ENCODE data around the gene STAM2.
"Not testable (repeated sequence)": the region's sequence is repeated elsewhere in the genome, so short reads cannot be mapped to it uniquely, and the experiment has no call there.

STAM2 gene

DNA sequence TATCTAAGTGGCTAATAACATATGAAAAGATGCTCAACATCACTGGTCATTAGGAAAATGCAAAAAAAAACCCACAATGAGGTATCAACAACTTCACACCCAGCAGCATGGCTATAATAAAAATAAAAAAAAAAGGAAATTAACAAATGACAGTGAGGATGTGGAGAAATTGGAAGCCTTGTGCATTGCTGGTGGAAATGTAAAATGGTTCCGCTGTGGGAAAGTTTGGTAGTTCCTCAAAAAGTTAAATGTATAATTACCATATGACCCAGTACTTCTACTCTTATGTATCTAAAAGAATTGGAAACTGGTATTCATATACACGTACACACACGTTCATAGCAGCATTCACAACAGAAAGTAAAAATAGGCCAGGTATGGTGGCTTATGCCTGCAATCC, 61.2 kb downstream of the STAM2 start:
- DNase-seq = no peak

DNA sequence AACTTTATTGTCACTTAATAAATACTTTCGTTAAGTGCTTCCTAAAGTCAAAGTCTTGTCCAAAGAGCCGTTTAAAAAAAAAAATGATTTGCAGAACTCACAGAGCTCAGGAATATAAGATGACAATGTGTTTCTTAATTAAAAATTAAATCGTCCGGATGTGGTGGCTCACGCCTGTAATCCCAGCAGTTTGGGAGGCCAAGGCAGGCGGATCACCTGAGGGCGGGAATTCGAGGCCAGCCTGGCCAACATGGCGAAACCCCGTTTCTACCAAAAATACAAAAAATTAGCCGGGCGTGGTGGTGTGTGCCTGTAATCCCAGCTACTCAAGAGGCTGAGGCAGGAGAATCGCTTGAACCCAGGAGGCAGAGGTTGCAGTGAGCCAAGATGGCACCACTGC, 68.4 kb downstream of the STAM2 start:
- DNase-seq = not testable (repeated sequence)

DNA sequence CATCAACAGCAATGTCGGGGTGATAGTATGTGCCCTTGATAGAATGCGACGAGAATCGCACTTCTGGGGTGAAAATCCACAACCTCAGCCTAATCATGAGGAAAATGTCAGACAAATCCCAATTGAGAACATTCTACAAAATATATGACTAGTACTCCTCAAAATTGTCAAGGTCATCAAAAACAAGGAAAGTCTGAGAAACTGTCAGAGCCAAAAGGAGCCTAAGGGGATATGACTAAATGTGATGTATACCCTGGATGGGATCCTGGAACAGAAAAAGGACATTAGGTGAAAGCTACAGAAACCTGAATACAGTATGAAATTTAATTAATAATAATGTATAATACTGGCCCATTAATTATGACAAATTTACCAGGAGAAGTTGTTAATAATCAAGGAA, 69.1 kb downstream of the STAM2 start:
- no peak for DNase-seq

DNA sequence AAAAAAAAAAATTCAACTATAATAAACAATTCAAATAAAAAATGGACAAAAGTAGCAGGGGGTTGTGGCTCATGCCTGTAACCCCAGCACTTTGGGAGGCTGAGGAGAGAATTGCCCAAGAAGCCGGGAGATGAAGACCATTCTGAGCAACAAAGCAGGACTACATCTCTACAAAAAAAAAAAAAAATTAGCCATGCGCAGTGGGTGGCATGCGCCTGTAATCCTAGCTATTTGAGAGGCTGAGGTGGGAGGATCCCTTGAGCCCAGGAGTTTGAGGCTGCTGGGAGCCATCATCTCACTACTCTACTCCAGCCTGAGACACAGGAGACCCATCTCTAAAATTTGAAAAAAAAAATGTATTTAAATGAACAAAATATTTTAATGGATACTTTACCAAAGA, 72.3 kb downstream of the STAM2 start:
- no peak for DNase-seq

DNA sequence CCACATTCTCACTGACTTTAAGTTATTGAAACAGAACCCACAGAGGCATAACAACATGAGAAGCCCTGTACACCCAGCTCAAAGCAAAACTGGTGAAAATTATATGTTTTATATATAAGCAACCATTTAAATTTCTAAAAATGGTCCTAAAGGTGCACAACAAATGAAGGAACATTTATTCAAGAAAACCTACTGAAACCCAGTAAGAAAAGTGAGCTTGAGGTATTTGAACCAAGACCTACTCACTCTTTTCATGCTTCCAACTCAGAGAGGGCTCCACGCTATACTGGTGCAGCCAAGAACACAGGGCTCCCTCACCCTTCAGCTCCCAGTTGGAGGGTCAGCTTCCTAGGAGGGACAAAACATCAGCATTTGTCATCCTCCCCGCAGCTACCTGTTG, 74.6 kb downstream of the STAM2 start:
- no peak for DNase-seq

DNA sequence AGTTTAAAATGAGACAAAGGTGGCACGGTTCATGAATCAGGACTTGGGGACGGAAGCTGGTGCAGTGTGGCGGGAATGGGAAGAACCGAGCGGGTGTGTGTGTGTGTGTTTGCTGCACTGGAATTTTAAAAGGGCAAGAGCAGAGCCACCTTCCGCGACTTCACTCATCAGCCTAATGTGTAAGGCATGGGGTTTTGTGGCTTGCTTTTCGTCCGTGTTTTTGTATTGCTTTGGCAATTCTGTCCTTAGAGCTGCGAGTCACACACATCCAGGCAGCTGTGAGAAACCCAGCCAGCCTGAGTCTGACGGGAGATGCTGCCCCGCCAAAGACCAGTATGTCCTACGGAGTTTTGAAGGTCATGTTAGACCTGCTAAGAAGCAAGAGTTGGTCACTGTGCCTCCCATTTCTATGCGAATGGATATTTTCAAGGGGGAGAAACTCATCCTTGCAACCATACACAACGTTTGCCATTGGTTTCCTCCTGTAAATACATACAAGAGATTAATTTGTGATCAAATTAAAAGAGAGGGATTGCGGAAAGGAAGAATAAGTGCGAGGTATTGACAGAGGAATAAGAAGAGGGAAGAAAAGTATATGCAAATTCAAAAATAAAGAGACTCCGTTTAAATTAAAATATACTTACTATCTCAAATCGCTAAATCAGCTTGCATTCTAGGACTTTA, 76.1 kb downstream of the STAM2 start:
- DNase-seq = peak in 3 of 58 donors; percentile 5 to 42 (median 17)

DNA sequence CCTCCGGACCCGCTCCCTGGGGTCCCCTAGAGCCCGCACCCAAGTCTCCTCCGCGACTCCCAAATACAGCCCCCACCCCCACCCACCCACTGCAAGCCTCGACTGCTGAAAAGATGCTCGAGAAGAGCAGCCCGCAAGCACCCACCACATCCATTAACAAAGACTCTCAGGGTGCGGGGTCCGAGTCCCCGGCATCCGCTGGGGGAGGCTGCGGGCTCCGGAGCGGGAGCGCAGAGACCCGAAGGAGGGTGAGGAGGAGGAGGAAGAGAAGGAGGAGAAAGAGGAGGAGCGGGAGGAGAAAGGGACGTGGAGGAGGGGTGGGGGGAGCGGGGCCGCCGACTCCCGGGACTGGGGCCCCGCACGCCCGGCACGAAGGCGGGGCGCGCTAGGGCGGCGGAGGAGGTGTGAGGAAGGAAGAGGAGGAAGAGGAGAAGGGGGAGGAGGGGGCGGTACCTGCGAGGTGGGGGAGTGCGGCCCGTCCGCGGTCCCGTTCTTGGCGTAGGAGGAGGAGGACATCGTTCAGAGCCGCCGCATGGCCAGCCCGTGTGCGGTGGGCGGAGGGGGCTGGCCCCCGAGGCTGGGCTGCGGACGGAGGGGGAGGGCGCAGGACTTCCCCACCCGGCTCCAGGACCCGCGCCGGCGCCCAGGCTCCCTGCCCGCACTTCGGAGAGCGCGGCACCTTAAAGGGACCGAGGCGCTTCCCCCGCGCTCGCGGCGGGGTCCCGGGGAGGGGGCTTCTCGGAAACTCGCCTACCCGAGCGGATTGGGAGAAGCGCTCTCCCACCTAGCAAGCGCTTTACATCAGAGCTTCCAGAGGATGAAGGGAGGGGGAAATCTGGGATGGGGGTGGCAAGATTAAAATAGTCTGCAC, 76.8 kb downstream of the STAM2 start, which contains the start of gene CACNB4:
Gene CACNB4, minus strand, starts transcription at position 549 of the 871 bp plus-strand sequence.
- peak in 7 of 58 donors; percentile 15 to 56 (median 34) for DNase-seq

DNA sequence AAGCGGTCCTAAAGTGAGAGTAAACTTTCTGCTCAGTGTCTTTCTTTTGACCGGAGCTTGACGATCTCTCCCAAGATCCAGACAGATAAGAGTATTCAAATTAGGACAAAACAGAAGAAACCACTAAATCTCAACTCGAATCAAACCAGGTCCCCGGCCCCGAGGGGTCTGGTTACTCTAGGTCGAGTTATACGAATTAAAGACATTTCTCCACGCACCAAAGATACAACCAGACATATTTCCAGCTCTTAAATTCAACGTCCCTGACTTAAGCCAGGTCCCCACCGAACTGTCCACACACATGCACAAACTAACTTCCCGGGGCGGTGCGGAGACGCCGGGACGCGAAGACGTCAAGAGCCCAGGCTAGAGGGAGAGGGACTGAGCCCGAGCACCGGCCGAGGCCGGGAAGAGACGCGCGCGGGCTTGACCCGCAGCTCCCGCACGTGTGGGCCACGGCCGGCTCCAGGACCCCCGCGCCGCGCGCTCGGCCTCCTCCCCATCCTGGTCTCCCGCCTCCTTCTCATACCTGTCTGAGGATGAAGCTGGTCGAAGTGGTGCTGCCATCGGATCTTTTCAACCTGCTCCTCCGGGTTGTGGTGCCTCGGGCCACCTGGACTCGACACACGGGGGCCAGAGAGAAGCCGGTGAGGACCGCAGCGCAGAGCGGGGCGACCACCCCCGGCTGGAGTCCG, 77.6 kb downstream of the STAM2 start:
- DNase-seq = peak in 3 of 58 donors; percentile 23 to 50 (median 30)

DNA sequence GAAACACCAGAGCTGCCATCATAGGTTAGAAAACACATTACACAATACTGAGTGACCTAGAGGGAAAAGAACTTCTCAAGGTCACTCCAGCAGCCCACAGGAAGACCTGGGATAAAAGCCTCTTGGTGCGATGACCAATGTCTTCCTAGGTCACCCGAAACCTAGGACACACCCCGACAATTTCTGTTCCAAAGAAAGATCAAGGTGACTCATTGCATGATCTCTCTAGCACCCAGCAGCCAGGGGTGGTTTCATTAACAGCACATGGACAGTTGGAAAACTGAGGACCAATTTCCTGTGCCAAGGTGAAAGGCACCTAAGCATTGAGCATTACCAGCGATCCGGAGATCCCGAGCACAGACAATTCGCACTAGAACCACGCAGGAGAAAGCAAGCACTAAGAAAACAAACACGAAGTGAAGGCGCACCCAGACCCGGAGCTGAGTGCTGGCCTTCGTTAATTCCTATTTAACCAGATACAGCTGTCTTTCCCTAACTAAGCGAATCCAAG, 78.2 kb downstream of the STAM2 start:
- DNase-seq = peak in 2 of 58 donors; percentile 18 to 23

DNA sequence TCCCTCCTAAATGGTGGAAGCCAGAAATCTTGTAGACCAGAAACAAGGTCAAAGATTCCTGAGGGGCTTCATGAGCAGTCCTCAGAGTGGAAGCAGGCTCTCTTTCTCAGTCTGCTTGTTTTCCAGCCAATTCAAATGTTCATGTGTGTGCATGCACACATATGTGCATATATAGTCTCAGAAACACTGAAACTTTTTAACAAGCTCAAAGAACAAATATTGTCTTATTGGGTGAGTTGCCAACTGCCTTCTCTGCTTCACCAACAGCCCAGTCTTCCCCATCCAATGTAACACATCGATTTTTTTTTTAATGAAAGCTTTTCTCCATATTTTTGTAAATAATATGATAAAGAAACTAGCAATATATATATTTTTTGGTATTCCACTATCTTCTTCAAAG, 80.4 kb downstream of the STAM2 start:
- DNase-seq = no peak

DNA sequence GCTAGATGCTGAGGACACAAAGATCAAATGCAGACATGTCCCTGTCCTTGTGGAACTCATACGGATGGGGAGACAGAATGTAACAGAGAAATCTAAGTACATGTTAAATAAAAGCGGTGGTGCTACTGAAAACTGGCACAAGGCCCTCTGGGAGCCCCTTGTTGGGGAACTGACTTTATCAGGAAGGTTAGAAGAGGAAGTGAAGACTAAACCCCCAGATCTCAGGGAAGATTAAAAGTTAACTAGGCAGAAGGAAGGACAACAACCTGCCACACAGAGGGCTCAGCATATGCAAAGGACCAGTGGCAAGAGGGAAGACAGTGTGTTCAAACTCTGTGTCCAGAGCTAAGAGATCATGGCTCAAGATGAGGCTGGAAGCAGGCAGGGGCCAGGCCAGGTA, 81.5 kb downstream of the STAM2 start:
- DNase-seq = no peak

DNA sequence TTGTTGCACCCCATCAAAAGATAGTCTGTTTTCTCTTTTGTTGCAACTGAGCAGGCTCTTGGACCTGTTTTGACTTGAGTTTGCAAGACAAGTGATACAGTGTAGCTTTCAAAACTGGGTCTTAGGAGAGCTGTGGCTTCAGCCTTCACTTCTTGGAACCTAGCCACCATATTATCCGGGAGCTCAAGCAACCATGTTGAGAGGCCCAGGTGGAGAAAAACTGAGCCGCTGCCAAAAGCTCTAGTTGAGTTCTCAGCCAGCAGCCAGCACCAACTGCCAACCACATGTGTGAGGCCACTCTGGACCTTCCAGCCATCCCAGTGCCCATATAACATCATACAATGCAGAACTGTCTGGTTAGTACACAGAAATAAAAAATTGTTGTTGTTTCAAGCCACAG, 82.1 kb downstream of the STAM2 start:
- peak in 2 of 58 donors; percentile 8 to 10 for DNase-seq

DNA sequence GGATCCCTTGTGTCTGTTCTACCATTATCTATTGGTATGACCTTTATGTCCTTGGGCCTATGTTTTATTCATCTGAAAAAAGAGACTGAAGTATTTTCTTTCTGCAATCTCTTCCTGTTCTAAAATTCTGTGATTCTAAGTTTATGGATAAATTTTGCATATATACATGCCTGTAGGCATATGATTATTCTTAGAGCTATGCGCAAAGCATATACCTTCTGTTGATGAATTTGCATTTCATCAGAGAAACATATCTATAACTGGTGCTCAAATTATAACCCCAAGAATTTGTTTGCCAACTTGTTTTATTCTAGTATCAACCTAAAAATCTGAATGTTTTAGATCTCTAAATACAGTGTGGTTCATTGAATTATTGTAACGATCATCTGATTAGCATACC, 83.5 kb downstream of the STAM2 start:
- DNase-seq = no peak

DNA sequence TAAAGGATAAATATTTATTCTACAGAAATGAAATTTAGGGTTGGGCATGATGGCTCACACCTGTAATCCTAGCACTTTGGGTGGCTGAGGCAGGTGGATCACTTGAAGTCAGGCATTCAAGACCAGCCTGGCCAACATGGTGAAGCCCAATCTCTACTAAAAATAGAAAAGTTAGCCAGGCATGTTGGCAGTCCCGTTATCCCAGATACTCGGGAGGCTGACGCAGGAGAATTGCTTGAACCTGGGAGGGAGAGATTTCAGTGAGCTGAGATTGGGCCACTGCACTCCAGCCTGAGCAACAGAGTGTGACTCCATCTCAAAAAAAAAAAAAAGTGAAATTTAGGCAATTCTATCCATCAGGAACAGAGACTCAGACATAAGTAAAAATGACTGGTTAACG, 84.8 kb downstream of the STAM2 start:
- DNase-seq = not testable (repeated sequence)

DNA sequence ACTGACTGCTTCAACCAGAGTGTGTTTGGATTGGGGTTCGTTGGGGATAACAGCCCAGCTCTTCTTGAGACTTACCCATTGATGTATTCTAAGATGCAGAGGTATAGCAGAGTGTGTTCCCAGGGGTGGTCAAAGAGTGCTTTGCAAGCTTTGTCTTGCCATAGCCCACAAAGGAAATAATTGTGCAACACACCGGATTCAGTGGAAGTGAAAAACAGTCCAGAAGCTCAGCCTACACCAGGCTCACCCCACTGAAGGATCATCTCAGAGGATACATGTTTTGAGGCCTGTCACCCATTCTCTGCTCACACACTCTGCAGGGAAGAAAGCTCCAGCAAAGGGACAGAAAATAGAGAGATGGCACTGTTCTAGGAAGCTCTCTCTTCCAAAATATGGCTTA, 86.3 kb downstream of the STAM2 start:
- DNase-seq = peak in 1 of 58 donors; percentile 7

DNA sequence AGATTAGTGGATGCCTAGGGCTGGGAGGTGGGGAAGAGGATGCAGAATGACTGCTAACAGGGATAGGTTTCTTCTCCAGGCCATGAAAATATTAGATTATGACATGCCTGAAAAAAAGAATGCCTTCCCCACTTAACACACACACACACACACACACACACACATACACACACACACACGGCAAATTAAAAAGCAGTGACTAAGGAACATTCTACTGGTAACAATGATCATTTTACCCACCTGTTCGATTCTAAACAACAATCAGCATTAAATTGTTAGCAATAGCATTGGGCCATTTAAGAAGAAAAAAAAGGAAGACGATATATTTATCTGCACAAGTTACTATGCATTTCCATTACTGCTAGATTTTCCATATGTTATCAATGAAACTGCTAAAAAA, 87.6 kb downstream of the STAM2 start:
- DNase-seq = no peak

DNA sequence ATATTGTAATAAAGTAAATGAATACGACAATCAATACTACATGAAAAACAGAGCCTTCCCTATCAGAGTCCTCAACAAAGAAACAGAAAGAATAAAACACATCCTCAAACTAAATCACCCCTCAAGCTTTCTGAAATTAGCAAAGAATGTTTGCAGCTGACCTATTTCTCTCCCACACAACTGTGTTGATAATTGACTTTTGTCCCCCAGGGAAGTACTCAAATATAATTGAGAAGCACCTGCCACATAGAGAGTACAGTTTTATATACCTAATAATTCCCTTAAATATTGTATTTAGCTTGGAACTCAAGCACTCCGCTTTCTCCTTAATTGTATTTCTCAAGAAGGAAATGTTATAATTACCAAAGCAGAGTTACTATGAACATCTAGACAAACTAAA, 89.3 kb downstream of the STAM2 start:
- DNase-seq = no peak

DNA sequence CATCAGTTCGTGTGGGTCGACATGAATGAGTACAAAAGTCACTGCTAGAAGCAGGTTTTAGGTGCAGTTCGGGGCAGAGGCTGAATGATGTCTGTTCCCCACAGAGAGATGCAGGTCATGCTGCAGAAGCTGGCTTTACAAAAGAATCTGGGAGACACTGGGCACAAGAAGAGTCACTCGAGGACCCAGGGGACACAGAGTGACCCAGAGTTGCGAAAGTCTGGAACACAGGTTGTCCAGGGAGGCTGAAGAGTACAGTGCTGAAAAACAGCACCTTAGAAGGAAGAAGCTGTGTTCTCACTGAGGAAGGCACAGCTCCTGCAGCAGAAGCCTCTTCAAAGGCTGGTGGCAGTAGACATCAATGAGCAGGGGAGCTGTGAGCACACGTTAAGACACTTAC, 91.5 kb downstream of the STAM2 start:
- no peak for DNase-seq

DNA sequence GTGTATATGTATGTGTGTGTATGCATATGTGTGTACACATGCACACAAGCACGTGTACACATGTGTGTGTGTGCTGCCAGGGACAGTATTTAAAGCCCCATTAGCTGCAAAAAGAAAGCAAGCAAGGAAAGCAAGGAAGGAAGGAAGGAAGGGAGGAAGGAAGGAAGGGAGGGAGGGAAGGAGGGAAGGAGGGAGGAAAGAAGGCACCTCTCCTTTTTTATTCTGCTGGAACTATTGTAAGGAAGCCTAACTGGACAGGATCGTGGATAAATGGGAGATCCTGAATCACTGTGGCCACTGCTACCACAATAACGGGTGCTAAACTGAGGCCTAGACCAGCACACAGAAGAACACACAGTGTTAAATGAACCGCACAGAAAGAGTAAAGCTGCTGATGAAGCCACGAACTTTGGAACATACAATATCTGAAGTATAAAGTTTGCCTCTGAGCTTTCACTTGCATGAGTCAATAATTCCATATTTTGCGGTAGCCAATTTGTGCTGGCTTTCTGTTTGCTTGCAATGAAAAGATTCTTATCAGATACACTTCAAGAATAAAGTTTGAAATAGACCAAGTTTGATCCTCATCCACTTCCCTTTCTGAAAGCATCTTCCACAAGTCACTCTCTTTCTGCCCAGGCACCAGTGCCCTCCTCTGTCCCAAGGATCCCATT, 92.2 kb downstream of the STAM2 start:
- no peak for DNase-seq

DNA sequence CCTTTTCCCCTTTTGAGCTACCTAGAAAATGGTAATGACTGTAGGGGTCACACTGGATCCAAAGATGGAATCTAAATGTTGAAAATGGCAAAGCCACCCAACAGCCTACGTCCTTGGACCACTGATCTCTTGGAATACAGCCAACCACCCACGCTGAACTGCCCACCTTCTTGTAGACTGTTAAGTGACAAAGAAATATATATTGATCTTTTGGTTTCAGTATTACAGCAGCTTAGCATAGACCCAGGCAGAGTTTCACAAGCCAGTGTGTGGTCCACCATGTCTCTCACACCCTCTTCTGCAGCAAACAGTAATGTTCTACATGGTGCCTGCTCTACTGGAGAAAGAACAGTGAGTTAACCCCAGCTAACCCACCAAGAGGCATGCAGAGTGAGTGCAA, 96.9 kb downstream of the STAM2 start:
- no peak for DNase-seq

DNA sequence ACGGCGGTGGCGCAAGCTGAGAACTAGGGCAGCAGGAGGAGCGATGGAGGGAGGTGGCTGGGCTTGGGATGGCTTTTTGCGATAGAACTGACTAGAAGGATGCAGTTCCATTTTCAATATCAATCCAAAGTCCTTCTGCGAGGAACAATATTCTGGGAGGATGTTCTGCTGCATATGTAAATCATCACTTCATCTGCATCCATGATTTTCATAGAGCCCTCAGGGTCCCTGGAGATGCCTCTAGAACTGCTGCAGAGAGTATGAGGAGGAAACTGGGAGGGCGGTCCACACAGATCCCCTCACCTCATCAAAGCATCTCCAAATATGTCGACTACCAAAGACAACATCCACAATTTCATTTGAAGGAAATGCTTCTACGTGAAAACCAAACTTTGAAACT, 97.5 kb downstream of the STAM2 start:
- peak in 1 of 58 donors; percentile 13 for DNase-seq
